Endothelial cell of umbilical vein (primary cell): ENCODE measurements around the gene GUCY1A1. TPM values are rescaled to one million over a fixed set of nuclear protein-coding genes. Genes with fewer than 3 reads are reported as not detected.

Experiments used
- BruUV-seq: library from RNA; stranded (reverse); fragments of 400-500 nt; replicated peaks from 2 replicates; lab custom pipeline; 2021; lab: Mats Ljungman, UMichigan
- CTCF ChIA-PET: fragments of 300-600, 350-600 bp; sonication (Branson Sonifier 250); formaldehyde crosslinking; loops from one replicate; lab custom pipeline; 2021; ENCODE audit warnings: antibody characterized with exemption, inconsistent platforms; lab: Charles Lee
- POLR2A ChIA-PET: fragments of 300-600, 350-600 bp; sonication (Branson Sonifier 250); formaldehyde crosslinking; loops from one replicate; lab custom pipeline; 2021; ENCODE audit warnings: antibody characterized with exemption, inconsistent platforms; lab: Charles Lee
- DNase-seq: peaks from one replicate; pipeline ENCODE4 v3.0.0-alpha.2; 2011; ENCODE audit warnings: low read depth, low spot score
- FAIRE-seq: peaks from 2 replicates; lab custom pipeline; 2011; peaks lifted over from hg19 to GRCh38; lab: Jason Lieb, UNC
- H2AFZ ChIP-seq: 2 replicates; pipeline ENCODE4 v1.6.0; 2012; ENCODE audit warnings: low read depth, low read length, control low read depth, inconsistent platforms
- H3K27ac ChIP-seq: 2 replicates; pipeline ENCODE4 v1.5.1; 2011; ENCODE audit warnings: low read depth, mild to moderate bottlenecking, control low read depth, low read length, moderate library complexity; ENCODE audit not compliant: insufficient read depth
- H3K27me3 ChIP-seq, 2 experiments: 2 replicates each; pipeline versions ENCODE4 v1.6.0 to v1.6.1; 2011; ENCODE audit warnings: low read length in 2 of 2, mixed read lengths in 1 of 2; ENCODE audit not compliant: control insufficient read depth in 2 of 2, insufficient read depth in 2 of 2
- H3K36me3 ChIP-seq, 2 experiments: 2 replicates in 1 of 2; 3 replicates in 1 of 2; pipeline ENCODE4 v1.5.1; 2011; ENCODE audit warnings: low read length in 2 of 2, mild to moderate bottlenecking in 1 of 2, moderate library complexity in 1 of 2; ENCODE audit not compliant: control insufficient read depth in 2 of 2, insufficient read depth in 2 of 2; ENCODE audit errors: extremely low read depth in 1 of 2
- H3K4me1 ChIP-seq: 3 replicates; pipeline ENCODE4 v1.5.1; 2011; ENCODE audit warnings: mild to moderate bottlenecking, low read length; ENCODE audit not compliant: control insufficient read depth, insufficient read depth; ENCODE audit errors: extremely low read depth
- H3K4me2 ChIP-seq: 2 replicates; pipeline ENCODE4 v1.6.1; 2011; ENCODE audit warnings: low read length, control low read depth, mixed read lengths; ENCODE audit not compliant: insufficient read depth
- H3K4me3 ChIP-seq, 3 experiments: fragments of 200-600 bp in 1 of 3; sonication (generic), shearing (Covaris generic) in 1 of 3; replicated peaks in 1 of 3; 2 replicates each; pipeline ENCODE4 v1.5.1; 2011 to 2016; ENCODE audit warnings: control low read depth in 3 of 3, low read length in 3 of 3, mild to moderate bottlenecking in 2 of 3, inconsistent platforms in 1 of 3, low read depth in 1 of 3, moderate library complexity in 1 of 3; ENCODE audit not compliant: insufficient read depth in 1 of 3
- H3K79me2 ChIP-seq: 2 replicates; pipeline ENCODE4 v1.6.0; 2012; ENCODE audit warnings: low read length, inconsistent platforms; ENCODE audit not compliant: control insufficient read depth, insufficient read depth
- H3K9ac ChIP-seq: replicated peaks from 2 replicates; pipeline ENCODE3; 2011; ENCODE audit warnings: low read length, control low read depth; ENCODE audit not compliant: insufficient read depth; ENCODE audit errors: extremely low read depth
- H3K9me1 ChIP-seq: replicated peaks from 3 replicates; pipeline ENCODE4 v1.6.0; 2011; ENCODE audit warnings: mild to moderate bottlenecking, low read length; ENCODE audit not compliant: control insufficient read depth, insufficient read depth; ENCODE audit errors: extremely low read depth
- H3K9me3 ChIP-seq: replicated peaks from 2 replicates; pipeline ENCODE4 v1.5.1; 2012; ENCODE audit warnings: low read length, inconsistent platforms; ENCODE audit not compliant: control insufficient read depth, insufficient read depth
- H4K20me1 ChIP-seq: replicated peaks from 2 replicates; pipeline ENCODE3; 2011; ENCODE audit warnings: mild to moderate bottlenecking, low read length; ENCODE audit not compliant: control insufficient read depth, insufficient read depth; ENCODE audit errors: extremely low read depth
- FOS ChIP-seq: IDR thresholded peaks from 2 replicates; pipeline ENCODE4 v1.6.1; 2011; ENCODE audit warnings: mild to moderate bottlenecking, low read length, moderate library complexity, borderline replicate concordance; ENCODE audit not compliant: insufficient read depth
- GATA2 ChIP-seq: IDR thresholded peaks from 2 replicates; pipeline ENCODE4 v1.7.0; 2011; ENCODE audit warnings: low read depth, mild to moderate bottlenecking, moderate library complexity, mixed read lengths, low read length; ENCODE audit not compliant: insufficient read length, insufficient read depth
- JUN ChIP-seq: IDR thresholded peaks from 2 replicates; pipeline ENCODE4 v1.6.1; 2011; ENCODE audit warnings: borderline replicate concordance, low read depth; ENCODE audit not compliant: insufficient read length, insufficient read depth
- MYC ChIP-seq: IDR thresholded peaks from one replicate; pipeline ENCODE4 v1.6.1; 2011; ENCODE audit warnings: mild to moderate bottlenecking, low read depth, low read length
- POLR2A ChIP-seq: IDR thresholded peaks from 2 replicates; pipeline ENCODE4 v1.6.1; 2012; ENCODE audit warnings: low read depth, mild to moderate bottlenecking, control low read depth, low read length
- POLR2AphosphoS5 ChIP-seq: IDR thresholded peaks from 2 replicates; pipeline ENCODE4 v1.6.1; 2012; ENCODE audit warnings: low read depth, mild to moderate bottlenecking, control low read depth, low read length, moderate library complexity; ENCODE audit not compliant: insufficient read depth
- dilution Hi-C: fragments of 300-500 bp; cut with MboI; formaldehyde crosslinking; loops from one replicate; pipeline ENCODE4 v1.15.0; 2019; ENCODE audit warnings: low sequenced_read_pairs; ENCODE audit not compliant: extremely low pct_ligation_motif_present
- intact Hi-C: fragments of 100-400 bp; cut with micrococcal nuclease; formaldehyde crosslinking; loops from one replicate; pipeline ENCODE4 v1.10.0; 2022
- polyA plus RNA-seq, 4 experiments: library from polyadenylated mRNA; depleted of rRNA in 3 of 4; stranded (reverse) in 3 of 4; unstranded in 1 of 4; fragments of >200 nt; gene quantifications; 2 replicates each; pipeline versions ENCODE4 v1.2.1 to v1.2.3, GENCODE V29; 2011 to 2012; ENCODE audit warnings: missing spikeins in 1 of 4
- total RNA-seq: library from RNA; stranded (reverse); gene quantifications from 2 replicates; pipeline ENCODE4 v1.2.3, GENCODE V29; 2021
- TF ChIP-seq, protein P1 (sequence below), 2 donors: IDR thresholded peaks; 1 replicate in 1 of 2; 2 replicates in 1 of 2; pipeline ENCODE4 v1.5.1; 2011; ENCODE audit warnings: low read length in 2 of 2, mild to moderate bottlenecking in 2 of 2, moderate library complexity in 2 of 2, control low read depth in 1 of 2, inconsistent platforms in 1 of 2, low read depth in 1 of 2; ENCODE audit not compliant: insufficient read depth in 1 of 2; ENCODE audit errors: extremely low read depth in 1 of 2

The GUCY1A1 gene
- total and polyA plus RNA-seq, 2 donors (not counting 3 experiments of a cell fraction or from before 2014, with no cell fraction given): 1.3 to 4.4 TPM

DNA sequence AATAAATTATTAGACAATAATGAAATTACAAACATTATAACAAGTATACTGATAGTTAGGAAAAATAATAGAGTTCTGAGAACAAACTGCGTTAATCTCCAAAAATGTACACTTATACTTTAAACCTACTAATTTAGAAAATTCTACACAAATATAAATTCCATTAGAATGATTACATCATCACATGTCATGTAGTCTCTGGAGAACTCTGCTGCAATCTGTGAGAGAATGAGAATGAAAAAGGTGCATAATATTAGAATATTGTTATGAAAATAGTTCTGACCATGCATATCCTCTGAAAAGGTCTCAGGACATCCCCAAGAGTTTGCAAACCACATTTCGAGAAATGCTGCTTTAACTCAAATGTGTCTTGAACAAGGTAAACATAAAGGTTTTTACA is 11.4 kb downstream of the GUCY1A1 start:
- H3K9ac ChIP-seq: no peak overlapping the region
- intact Hi-C loops (no loop called here), dilution Hi-C loops (no loop called here)
- TF ChIP-seq GATA2 (no peak), JUN (no peak), MYC (no peak), POLR2AphosphoS5 (no peak), FOS (no peak), POLR2A (no peak)
- TF ChIP-seq, protein P1, sequence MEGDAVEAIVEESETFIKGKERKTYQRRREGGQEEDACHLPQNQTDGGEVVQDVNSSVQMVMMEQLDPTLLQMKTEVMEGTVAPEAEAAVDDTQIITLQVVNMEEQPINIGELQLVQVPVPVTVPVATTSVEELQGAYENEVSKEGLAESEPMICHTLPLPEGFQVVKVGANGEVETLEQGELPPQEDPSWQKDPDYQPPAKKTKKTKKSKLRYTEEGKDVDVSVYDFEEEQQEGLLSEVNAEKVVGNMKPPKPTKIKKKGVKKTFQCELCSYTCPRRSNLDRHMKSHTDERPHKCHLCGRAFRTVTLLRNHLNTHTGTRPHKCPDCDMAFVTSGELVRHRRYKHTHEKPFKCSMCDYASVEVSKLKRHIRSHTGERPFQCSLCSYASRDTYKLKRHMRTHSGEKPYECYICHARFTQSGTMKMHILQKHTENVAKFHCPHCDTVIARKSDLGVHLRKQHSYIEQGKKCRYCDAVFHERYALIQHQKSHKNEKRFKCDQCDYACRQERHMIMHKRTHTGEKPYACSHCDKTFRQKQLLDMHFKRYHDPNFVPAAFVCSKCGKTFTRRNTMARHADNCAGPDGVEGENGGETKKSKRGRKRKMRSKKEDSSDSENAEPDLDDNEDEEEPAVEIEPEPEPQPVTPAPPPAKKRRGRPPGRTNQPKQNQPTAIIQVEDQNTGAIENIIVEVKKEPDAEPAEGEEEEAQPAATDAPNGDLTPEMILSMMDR (IDR thresholded peaks at IDR 0.05; ENCODE audit: extremely low read depth in 1 of 2, insufficient read depth in 1 of 2, low read depth in 1 of 2, low read length in 2 of 2): no peak
- no peak overlapping the region for H3K4me3 ChIP-seq
- H2AFZ ChIP-seq: no peak overlapping the region
- H3K27me3 ChIP-seq: no peaks in the 10 kb centered on the region
- no peaks in the 10 kb centered on the region for H3K36me3 ChIP-seq
- H3K79me2 ChIP-seq: no peaks in the 10 kb centered on the region
- no peak for FAIRE-seq
- ChIA-PET POLR2A (no interaction called here), CTCF (no interaction called here)
- no peaks in the 10 kb centered on the region for H3K9me3 ChIP-seq
- no peaks in the 10 kb centered on the region for H4K20me1 ChIP-seq
- no peak overlapping the region for H3K27ac ChIP-seq
- H3K4me1 ChIP-seq: no peaks in the 10 kb centered on the region
- H3K4me2 ChIP-seq: no peak overlapping the region
- H3K9me1 ChIP-seq: no peaks in the 10 kb centered on the region
- no TSS peak for BruUV-seq
- DNase-seq: no peak
